Measurements from ENCODE around the gene CFAP92. TPM values are rescaled to one million over a fixed set of nuclear protein-coding genes. Genes with fewer than 3 reads are reported as not detected.

Gene CFAP92
- polyA plus RNA-seq, 3 donors from 2014 or later = not detected

- DNase-seq = no peak
- H3K9me3 Mint-ChIP-seq = no peaks in the 10 kb centered on the region
- H3K27ac Mint-ChIP-seq = no peak overlapping the region
- H3K36me3 Mint-ChIP-seq = no peaks in the 10 kb centered on the region
- no peak overlapping the region for H3K4me3 Mint-ChIP-seq
- peaks cover 8 to 24% (median 17%) of the 10 kb centered on the region in 3 donors for H3K27me3 Mint-ChIP-seq (ENCODE audit: low read depth in 3 of 3)
- H3K4me1 Mint-ChIP-seq = peaks cover 16 to 18% of the 10 kb centered on the region in 2 donors
These were observed 3.7 kb upstream of the CFAP92 start for GRCh38 chr3:128997486-128998133.

- Mint-ChIP-seq H3K4me1 (peaks cover 11 to 12% of the 10 kb centered on the region in 2 donors), H3K36me3 (no peaks in the 10 kb centered on the region), H3K9me3 (no peaks in the 10 kb centered on the region), H3K4me3 (no peak overlapping the region), H3K27me3 (ENCODE audit: low read depth in 3 of 3) (peaks cover 4 to 18% (median 11%) of the 10 kb centered on the region in 3 donors), H3K27ac (no peak overlapping the region)
- DNase-seq = no peak
These were observed 2.9 kb upstream of the CFAP92 start for GRCh38 chr3:128996726-128997125.

GRCh38 chr3:128996200-128996599, 2.3 kb upstream of the CFAP92 start:
- H3K27ac Mint-ChIP-seq = no peak overlapping the region
- no peak overlapping the region for H3K4me3 Mint-ChIP-seq

GRCh38 chr3:128995737-128996136, 1.9 kb upstream of the CFAP92 start:
- Mint-ChIP-seq H3K27ac (no peak overlapping the region), H3K27me3 (ENCODE audit: low read depth in 3 of 3) (peaks cover 4 to 18% (median 11%) of the 10 kb centered on the region in 3 donors), H3K4me3 (no peak overlapping the region), H3K36me3 (no peaks in the 10 kb centered on the region), H3K4me1 (peaks cover 11 to 12% of the 10 kb centered on the region in 2 donors), H3K9me3 (no peaks in the 10 kb centered on the region)
- DNase-seq = no peak

More at GRCh38 chr3:128996200-128996599, 2.3 kb upstream of the CFAP92 start:
- Mint-ChIP-seq H3K4me1 (peaks cover 11 to 12% of the 10 kb centered on the region in 2 donors), H3K27me3 (ENCODE audit: low read depth in 3 of 3) (peaks cover 4 to 18% (median 11%) of the 10 kb centered on the region in 3 donors), H3K9me3 (no peaks in the 10 kb centered on the region), H3K36me3 (no peaks in the 10 kb centered on the region)
- no peak for DNase-seq

- H3K36me3 Mint-ChIP-seq = no peaks in the 10 kb centered on the region
- peak overlapping the region in 4 of 6 donors; percentile 31 to 82 (median 68) for H3K27ac Mint-ChIP-seq
These were observed 988 bp upstream of the CFAP92 start for GRCh38 chr3:128994581-128995546.

GRCh38 chr3:128994173-128994512, 267 bp upstream of the CFAP92 start:
- Mint-ChIP-seq H3K27ac (peak overlapping the region in 4 of 6 donors; percentile 31 to 82 (median 55)), H3K36me3 (no peaks in the 10 kb centered on the region), H3K4me3 (peak overlapping the region; percentile 30 to 80 (median 72)), H3K9me3 (no peaks in the 10 kb centered on the region), H3K4me1 (peaks cover 6% of the 10 kb centered on the region in 2 donors), H3K27me3 (ENCODE audit: low read depth in 3 of 3) (peaks cover 2 to 12% (median 9%) of the 10 kb centered on the region in 3 donors)
- no peak for DNase-seq

More at GRCh38 chr3:128994581-128995546, 988 bp upstream of the CFAP92 start:
- H3K9me3 Mint-ChIP-seq = no peaks in the 10 kb centered on the region
- H3K27me3 Mint-ChIP-seq (ENCODE audit: low read depth in 3 of 3) = peaks cover 4 to 12% (median 9%) of the 10 kb centered on the region in 3 donors
- H3K4me3 Mint-ChIP-seq = peak overlapping the region; percentile 30 to 80 (median 72)
- DNase-seq = no peak
- peaks cover 6% of the 10 kb centered on the region in 2 donors for H3K4me1 Mint-ChIP-seq

GRCh38 chr3:128992926-128993460, 883 bp downstream of the CFAP92 start:
- Mint-ChIP-seq H3K27ac (peak overlapping the region in 2 of 6 donors; percentile 17 to 40), H3K4me3 (peak overlapping the region; percentile 48 to 76 (median 64)), H3K9me3 (no peaks in the 10 kb centered on the region), H3K4me1 (peaks cover 6% of the 10 kb centered on the region in 2 donors), H3K36me3 (no peaks in the 10 kb centered on the region), H3K27me3 (ENCODE audit: low read depth in 3 of 3) (peaks cover 2 to 9% (median 9%) of the 10 kb centered on the region in 3 donors)
- no peak for DNase-seq

- DNase-seq = no peak
- Mint-ChIP-seq H3K36me3 (no peaks in the 10 kb centered on the region), H3K4me1 (peaks cover 6% of the 10 kb centered on the region in 2 donors), H3K9me3 (no peaks in the 10 kb centered on the region), H3K4me3 (no peak overlapping the region), H3K27me3 (ENCODE audit: low read depth in 3 of 3) (peaks cover 2 to 9% (median 3%) of the 10 kb centered on the region in 3 donors), H3K27ac (peak overlapping the region in 3 of 6 donors; percentile 13 to 64 (median 33))
These were observed 2.5 kb downstream of the CFAP92 start for GRCh38 chr3:128991355-128991895.

GRCh38 chr3:128988286-128988685, 5.6 kb downstream of the CFAP92 start:
- no peaks in the 10 kb centered on the region for H3K36me3 Mint-ChIP-seq
- no peak for DNase-seq
- no peaks in the 10 kb centered on the region for H3K9me3 Mint-ChIP-seq
- no peak overlapping the region for H3K27ac Mint-ChIP-seq
- H3K27me3 Mint-ChIP-seq (ENCODE audit: low read depth in 3 of 3) = peaks cover 0 to 3% (median 0%) of the 10 kb centered on the region in 3 donors
- peaks cover 0 to under 1% of the 10 kb centered on the region in 2 donors for H3K4me1 Mint-ChIP-seq
- no peak overlapping the region for H3K4me3 Mint-ChIP-seq

- H3K36me3 Mint-ChIP-seq = no peaks in the 10 kb centered on the region
- no peak overlapping the region for H3K4me3 Mint-ChIP-seq
- H3K27ac Mint-ChIP-seq = no peak overlapping the region
- H3K4me1 Mint-ChIP-seq = no peaks in the 10 kb centered on the region
- H3K9me3 Mint-ChIP-seq = no peaks in the 10 kb centered on the region
- DNase-seq = no peak
- no peaks in the 10 kb centered on the region for H3K27me3 Mint-ChIP-seq (ENCODE audit: low read depth in 3 of 3)
These were observed 6.4 kb downstream of the CFAP92 start for GRCh38 chr3:128987302-128988100.

GRCh38 chr3:128984596-128984995, 9.3 kb downstream of the CFAP92 start:
- Mint-ChIP-seq H3K36me3 (no peaks in the 10 kb centered on the region), H3K9me3 (no peaks in the 10 kb centered on the region), H3K4me3 (no peak overlapping the region), H3K4me1 (no peaks in the 10 kb centered on the region), H3K27ac (no peak overlapping the region), H3K27me3 (ENCODE audit: low read depth in 3 of 3) (peaks cover 0 to 2% (median 0%) of the 10 kb centered on the region in 3 donors)
- DNase-seq = no peak

- peak overlapping the region in 1 of 6 donors; percentile 5 for H3K27ac Mint-ChIP-seq
These were observed 10.4 kb downstream of the CFAP92 start for GRCh38 chr3:128983293-128984069.

More at GRCh38 chr3:128983293-128984069, 10.4 kb downstream of the CFAP92 start:
- H3K36me3 Mint-ChIP-seq = no peaks in the 10 kb centered on the region
- H3K27me3 Mint-ChIP-seq (ENCODE audit: low read depth in 3 of 3) = peaks cover 0 to 2% (median 0%) of the 10 kb centered on the region in 3 donors
- no peaks in the 10 kb centered on the region for H3K4me1 Mint-ChIP-seq
- H3K4me3 Mint-ChIP-seq = no peak overlapping the region
- no peaks in the 10 kb centered on the region for H3K9me3 Mint-ChIP-seq
- DNase-seq = no peak

All from immature natural killer cell (primary cell).